GM12878 (cell line): Measurements from ENCODE around the gene SLC25A44. TPM values are rescaled to one million over a fixed set of nuclear protein-coding genes. Genes with fewer than 3 reads are reported as not detected.

Source experiments
- ATAC-seq: fragments of 200-7000 bp; cut with Tn5 transposase; 3 replicates; pipeline ENCODE4 v1.9.1; 2020; ENCODE audit warnings: mild to moderate bottlenecking, moderate library complexity
- BruUV-seq: library from RNA; stranded (reverse); fragments of 400-500 nt; replicated peaks from 2 replicates; lab custom pipeline; 2021; lab: Mats Ljungman, UMichigan
- CTCF ChIA-PET: fragments of 300-600 bp; sonication (Branson Sonifier 250); formaldehyde crosslinking; extraction: SDS; loops from one replicate; lab custom pipeline; 2021; ENCODE audit warnings: inconsistent platforms; lab: Yijun Ruan, JAX
- POLR2A ChIA-PET: fragments of 350-600 bp; formaldehyde crosslinking; extraction: SDS; loops from one replicate; lab custom pipeline; 2021; ENCODE audit warnings: inconsistent platforms; lab: Charles Lee
- RAD21 ChIA-PET: fragments of 300-600 bp; sonication (Branson Sonifier 250); formaldehyde crosslinking; loops from one replicate; lab custom pipeline; 2023; ENCODE audit warnings: antibody characterized with exemption; ENCODE audit not compliant: unreplicated experiment; lab: Charles Lee
- SMC1A ChIA-PET: fragments of 300-600 bp; sonication (Branson Sonifier 250); formaldehyde crosslinking; loops from one replicate; lab custom pipeline; 2023; ENCODE audit not compliant: unreplicated experiment, uncharacterized antibody; lab: Charles Lee
- DNase-seq: peaks from one replicate; pipeline ENCODE4 v3.0.0-alpha.2; 2011; ENCODE audit warnings: low read depth, low spot score
- FAIRE-seq: peaks from 3 replicates; lab custom pipeline; 2011; peaks lifted over from hg19 to GRCh38; lab: Jason Lieb, UNC
- H2AFZ ChIP-seq: 2 replicates; pipeline ENCODE4 v1.6.0; 2011; ENCODE audit warnings: low read depth, low read length, control low read depth; ENCODE audit not compliant: control insufficient read depth
- H3K27ac ChIP-seq: 2 replicates; pipeline ENCODE4 v1.5.1; 2011; ENCODE audit warnings: control low read depth; ENCODE audit not compliant: control insufficient read depth, insufficient read depth
- H3K27me3 ChIP-seq, 2 experiments: replicated peaks in 1 of 2; 2 replicates each; pipeline versions ENCODE4 v1.6.0 to v1.6.1; 2011; ENCODE audit warnings: low read length in 1 of 2; ENCODE audit not compliant: control insufficient read depth in 2 of 2, insufficient read depth in 2 of 2
- H3K36me3 ChIP-seq, 2 experiments: 2 replicates each; pipeline ENCODE4 v1.5.1; 2011; ENCODE audit warnings: low read length in 1 of 2; ENCODE audit not compliant: control insufficient read depth in 2 of 2, insufficient read depth in 2 of 2
- H3K4me1 ChIP-seq: 2 replicates; pipeline ENCODE4 v1.6.1; 2011; ENCODE audit warnings: mild to moderate bottlenecking, low read length, moderate library complexity, mixed read lengths; ENCODE audit not compliant: control insufficient read depth, insufficient read depth
- H3K4me2 ChIP-seq: 2 replicates; pipeline ENCODE4 v1.6.0; 2011; ENCODE audit warnings: control low read depth; ENCODE audit not compliant: control insufficient read depth, insufficient read depth
- H3K4me3 ChIP-seq: fragments of 200-600 bp; sonication (generic); 2 replicates; pipeline ENCODE4 v1.5.1; 2016
- H3K79me2 ChIP-seq: 2 replicates; pipeline ENCODE4 v1.6.0; 2011; ENCODE audit warnings: low read length; ENCODE audit not compliant: control insufficient read depth, insufficient read depth
- H3K9ac ChIP-seq: 2 replicates; pipeline ENCODE4 v1.8.0; 2011; ENCODE audit warnings: low read length, control low read depth, mixed read lengths; ENCODE audit not compliant: control insufficient read depth, insufficient read depth
- H3K9me3 ChIP-seq: replicated peaks from 3 replicates; pipeline ENCODE4 v1.5.1; 2011; ENCODE audit warnings: mild to moderate bottlenecking, low read length; ENCODE audit not compliant: control insufficient read depth, insufficient read depth
- H4K20me1 ChIP-seq: 2 replicates; pipeline ENCODE4 v1.6.0; 2011; ENCODE audit not compliant: control insufficient read depth, insufficient read depth
- ASH2L ChIP-seq: fragments of 300-600, 200-600 bp; sonication (generic); IDR thresholded peaks from 2 replicates; pipeline ENCODE4 v1.6.1; 2017; ENCODE audit warnings: low read depth, mild to moderate bottlenecking, borderline replicate concordance
- BRCA1 ChIP-seq: IDR thresholded peaks from 2 replicates; pipeline ENCODE4 v1.6.1; 2011; ENCODE audit warnings: low read depth, low read length, improper control_type of control experiment
- CEBPB ChIP-seq, 2 experiments: fragments of 150-350 bp in 1 of 2; IDR thresholded peaks; 2 replicates each; pipeline ENCODE4 v1.6.1; 2012 to 2014; ENCODE audit warnings: low read depth in 2 of 2, low read length in 2 of 2, borderline replicate concordance in 1 of 2, inconsistent platforms in 1 of 2
- GABPA ChIP-seq: IDR thresholded peaks from 2 replicates; pipeline ENCODE4 v1.6.1; 2014; ENCODE audit warnings: antibody characterized with exemption, low read depth, mild to moderate bottlenecking, inconsistent platforms
- IKZF1 ChIP-seq: fragments of 450-650 bp; conservative IDR thresholded peaks from 2 replicates; pipeline ENCODE4 v1.6.1; 2017; ENCODE audit warnings: antibody characterized with exemption, mild to moderate bottlenecking
- MXI1 ChIP-seq: fragments of 150-350 bp; IDR thresholded peaks from 2 replicates; pipeline ENCODE4 v1.6.1; 2011; ENCODE audit warnings: low read depth, mild to moderate bottlenecking, inconsistent platforms, low read length, improper control_type of control experiment
- NBN ChIP-seq: fragments of 450-650 bp; IDR thresholded peaks from 2 replicates; pipeline ENCODE4 v1.6.1; 2016
- NRF1 ChIP-seq: conservative IDR thresholded peaks from 2 replicates; pipeline ENCODE4 v1.6.1; 2011; ENCODE audit warnings: mild to moderate bottlenecking, low read depth, low read length, improper control_type of control experiment
- RFX5 ChIP-seq: IDR thresholded peaks from 2 replicates; pipeline ENCODE4 v1.6.1; 2011; ENCODE audit warnings: low read depth, low read length, improper control_type of control experiment
- TAF1 ChIP-seq: IDR thresholded peaks from 2 replicates; pipeline ENCODE4 v1.6.1; 2011; ENCODE audit warnings: mild to moderate bottlenecking, low read depth, low read length, borderline replicate concordance
- TBL1XR1 ChIP-seq: IDR thresholded peaks from 2 replicates; pipeline ENCODE4 v1.6.1; 2012; ENCODE audit warnings: low read depth, low read length, improper control_type of control experiment
- ZNF207 ChIP-seq: fragments of 450-650 bp; IDR thresholded peaks from 2 replicates; pipeline ENCODE4 v1.6.1; 2014; ENCODE audit warnings: antibody characterized with exemption, mild to moderate bottlenecking, borderline replicate concordance
- WGBS: methylation state at CpG from one replicate; pipeline ENCODE4 v1.1.6; 2016; ENCODE audit warnings: low lambda C conversion rate; ENCODE audit not compliant: insufficient replicate concordance, insufficient coverage; ENCODE audit errors: missing lambda C conversion rate; 5-methylcytosine and 5-hydroxymethylcytosine counted together
- in situ Hi-C: fragments of 300-500 bp; cut with MboI; formaldehyde crosslinking; loops from 9 replicates; pipeline ENCODE4 v1.14.3; 2018; ENCODE audit warnings: mixed read lengths
- intact Hi-C: fragments of 100-400 bp; cut with micrococcal nuclease; formaldehyde crosslinking; loops from one replicate; pipeline ENCODE4 v1.14.2; 2022; ENCODE audit not compliant: unreplicated experiment
- polyA plus RNA-seq, 11 experiments: library from polyadenylated mRNA; depleted of rRNA in 4 of 11; unstranded in 6 of 11; stranded (reverse) in 5 of 11; fragments of >200 nt; fragmentation: Nextera tagmentation in 4 of 11; fragmentation: Illumina TruSeq in 1 of 11; extraction: Ambion mirVana in 4 of 11; extraction: Trizol in 1 of 11; gene quantifications; 1 replicate in 1 of 11; 2 replicates in 10 of 11; pipeline versions ENCODE4 v1.2.1 to v1.2.3, GENCODE V29; 2011 to 2016; ENCODE audit warnings: inconsistent platforms in 2 of 11, missing spikeins in 2 of 11, low read depth in 1 of 11
- total RNA-seq, 4 experiments: library from RNA; depleted of rRNA in 3 of 4; stranded (reverse); fragments of >200 nt in 3 of 4; fragmentation: Illumina TruSeq in 1 of 4; extraction: Trizol in 1 of 4; gene quantifications; 2 replicates each; pipeline versions ENCODE4 v1.2.1 to v1.2.3, GENCODE V29; 2013 to 2021
- TF ChIP-seq, protein P1 (sequence below): fragments of 450-650 bp; IDR thresholded peaks from 2 replicates; pipeline ENCODE4 v1.6.1; 2017; ENCODE audit warnings: borderline replicate concordance
- TF ChIP-seq, protein P2 (sequence below): fragments of 450-650 bp; IDR thresholded peaks from 2 replicates; pipeline ENCODE4 v1.6.1; 2017; ENCODE audit warnings: low read depth, mild to moderate bottlenecking, moderate library complexity

The SLC25A44 gene
- total and polyA plus RNA-seq, 10 of the 15 experiments (the other 5 are each of a cell fraction or from before 2014, with no cell fraction given) = 7.1 to 43.3 (median 30.4) TPM

- no peak for ATAC-seq
- Histone ChIP-seq H3K79me2 (peaks cover 31% of the 10 kb centered on the region), H3K27ac (no peak overlapping the region), H3K4me2 (no peak overlapping the region), H2AFZ (no peak overlapping the region), H3K9ac (no peak overlapping the region), H4K20me1 (no peaks in the 10 kb centered on the region), H3K9me3 (no peaks in the 10 kb centered on the region), H3K36me3 (peaks cover 8 to 35% of the 10 kb centered on the region in 2 experiments), H3K27me3 (no peaks in the 10 kb centered on the region), H3K4me3 (no peak overlapping the region), H3K4me1 (peaks cover 2% of the 10 kb centered on the region)
- ChIA-PET POLR2A (interaction anchor here (0.7 to 11.8 kb wide), 2 partner anchors 7 to 201 kb away, joined by 3 to 139 read pairs; partner anchors contain the start of gene PMF1), RAD21 (interaction anchor here (2.7 kb wide), 1 partner anchor 20 kb away, joined by 8 read pairs; no protein-coding TSS in a partner anchor), SMC1A (interaction anchor here (1.0 kb wide), 1 partner anchor 50 kb away, joined by 3 read pairs; no protein-coding TSS in a partner anchor), CTCF (interaction anchor here (1.2 kb wide), 1 partner anchor 20 kb away, joined by 4 read pairs; no protein-coding TSS in a partner anchor)
- BruUV-seq = no TSS peak
- WGBS = 98% methylated on average over 3 of the region's 3 CpGs
- intact Hi-C loops (no loop called here), in situ Hi-C loops (no loop called here)
- TF ChIP-seq TBL1XR1 = no peak
- no peak for TF ChIP-seq NBN
- no peak for TF ChIP-seq IKZF1
- no peak for TF ChIP-seq RFX5
- TF ChIP-seq CEBPB (IDR thresholded peaks at IDR 0.05; ENCODE audit: borderline replicate concordance in 1 of 2, low read depth in 2 of 2, low read length in 2 of 2) = no peak
- TF ChIP-seq NRF1 = no peak
- TF ChIP-seq MXI1 = no peak
- TF ChIP-seq ZNF207 = no peak
- TF ChIP-seq ASH2L = no peak
- TF ChIP-seq BRCA1 = no peak
- no peak for TF ChIP-seq TAF1
- TF ChIP-seq, protein P1, sequence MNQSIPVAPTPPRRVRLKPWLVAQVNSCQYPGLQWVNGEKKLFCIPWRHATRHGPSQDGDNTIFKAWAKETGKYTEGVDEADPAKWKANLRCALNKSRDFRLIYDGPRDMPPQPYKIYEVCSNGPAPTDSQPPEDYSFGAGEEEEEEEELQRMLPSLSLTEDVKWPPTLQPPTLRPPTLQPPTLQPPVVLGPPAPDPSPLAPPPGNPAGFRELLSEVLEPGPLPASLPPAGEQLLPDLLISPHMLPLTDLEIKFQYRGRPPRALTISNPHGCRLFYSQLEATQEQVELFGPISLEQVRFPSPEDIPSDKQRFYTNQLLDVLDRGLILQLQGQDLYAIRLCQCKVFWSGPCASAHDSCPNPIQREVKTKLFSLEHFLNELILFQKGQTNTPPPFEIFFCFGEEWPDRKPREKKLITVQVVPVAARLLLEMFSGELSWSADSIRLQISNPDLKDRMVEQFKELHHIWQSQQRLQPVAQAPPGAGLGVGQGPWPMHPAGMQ = no peak
- no peak for TF ChIP-seq GABPA
- TF ChIP-seq, protein P2, sequence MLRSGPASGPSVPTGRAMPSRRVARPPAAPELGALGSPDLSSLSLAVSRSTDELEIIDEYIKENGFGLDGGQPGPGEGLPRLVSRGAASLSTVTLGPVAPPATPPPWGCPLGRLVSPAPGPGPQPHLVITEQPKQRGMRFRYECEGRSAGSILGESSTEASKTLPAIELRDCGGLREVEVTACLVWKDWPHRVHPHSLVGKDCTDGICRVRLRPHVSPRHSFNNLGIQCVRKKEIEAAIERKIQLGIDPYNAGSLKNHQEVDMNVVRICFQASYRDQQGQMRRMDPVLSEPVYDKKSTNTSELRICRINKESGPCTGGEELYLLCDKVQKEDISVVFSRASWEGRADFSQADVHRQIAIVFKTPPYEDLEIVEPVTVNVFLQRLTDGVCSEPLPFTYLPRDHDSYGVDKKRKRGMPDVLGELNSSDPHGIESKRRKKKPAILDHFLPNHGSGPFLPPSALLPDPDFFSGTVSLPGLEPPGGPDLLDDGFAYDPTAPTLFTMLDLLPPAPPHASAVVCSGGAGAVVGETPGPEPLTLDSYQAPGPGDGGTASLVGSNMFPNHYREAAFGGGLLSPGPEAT = no peak
- FAIRE-seq = no peak
- DNase-seq = no peak
Measured at GRCh38 chr1:156204686-156205085, 10.8 kb downstream of the SLC25A44 start.
